ENCODE data around the gene SLC6A3. TPM values are rescaled to one million over a fixed set of nuclear protein-coding genes. Genes with fewer than 3 reads are reported as not detected.
A peak's percentile ranks its signal among the peaks of the same experiment; 100 is the strongest.

Gene SLC6A3
- total RNA-seq, 1 experiment from 2014 or later: 0.05 TPM

DNA sequence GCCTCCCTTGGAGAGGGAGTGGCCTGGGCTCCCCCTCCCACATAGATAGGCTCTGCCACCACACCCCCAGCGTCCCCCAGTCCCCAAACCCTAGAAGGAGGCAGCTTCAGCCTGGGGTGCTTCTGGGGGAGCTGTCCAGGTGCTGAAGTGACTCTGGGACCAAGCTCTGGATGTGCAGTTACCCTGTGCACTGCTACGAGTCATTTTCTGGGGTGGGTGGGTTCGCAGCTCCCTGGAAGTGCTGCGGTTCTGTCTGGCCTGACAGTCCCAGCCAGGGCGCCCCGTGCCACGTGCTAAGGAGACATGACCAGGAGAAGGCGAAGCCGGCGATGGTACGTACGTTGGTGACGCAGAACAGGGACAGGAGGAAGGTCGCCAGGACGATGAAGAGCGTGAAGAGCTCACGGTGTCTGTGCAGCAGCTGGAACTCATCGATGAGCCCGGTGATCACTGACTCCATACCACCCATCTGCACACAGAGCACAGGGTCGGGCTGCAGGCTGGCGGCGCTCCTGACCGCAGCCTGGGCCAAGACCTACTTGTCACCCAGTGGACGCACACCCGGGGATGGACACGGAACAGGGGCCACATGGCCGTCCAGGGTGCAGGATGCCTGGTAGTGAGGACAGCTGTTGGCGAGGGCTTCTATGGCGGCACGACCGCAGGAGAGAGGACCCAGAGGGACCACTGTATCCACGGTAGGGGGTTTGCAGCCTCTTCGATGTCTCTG is 35.7 kb downstream of the SLC6A3 start:
- H3K27me3 ChIP-seq (ENCODE audit: control insufficient read depth, insufficient read depth, low read length): 0 out of 2 replicates have a peak, but pooled peaks cover 1% of the 10 kb centered on the region
- ChIA-PET CTCF (no interaction called here), POLR2A (no interaction called here)
- ATAC-seq (no peak), DNase-seq (ENCODE audit: low read depth, low spot score) (no peak)
- no TSS peak for BruUV-seq (replicated peaks)
- H3K4me1 ChIP-seq (ENCODE audit: control insufficient read depth, insufficient read depth, low read length): no peaks in the 10 kb centered on the region
- H3K27ac ChIP-seq (ENCODE audit: low read length): no peak overlapping the region
- no peaks in the 10 kb centered on the region for H3K9me3 ChIP-seq (ENCODE audit: control insufficient read depth, insufficient read depth, low read depth, low read length)
- H3K4me3 ChIP-seq (ENCODE audit: low read depth in 2 of 2, low read length in 2 of 2): no peak overlapping the region
- intact Hi-C loops (cut with micrococcal nuclease; ENCODE audit: unreplicated experiment) (no loop called here), in situ Hi-C loops (cut with HindIII; ENCODE audit: low pct_unique_long_range_greater_than_20kb, low sequenced_read_pairs) (no loop called here)
- no peaks in the 10 kb centered on the region for H3K36me3 ChIP-seq (ENCODE audit: control insufficient read depth, insufficient read depth, low read length)
- no peak for TF ChIP-seq POLR2AphosphoS5 (IDR thresholded peaks at IDR 0.05; ENCODE audit: low read depth, low read length)
- TF ChIP-seq, protein P1, sequence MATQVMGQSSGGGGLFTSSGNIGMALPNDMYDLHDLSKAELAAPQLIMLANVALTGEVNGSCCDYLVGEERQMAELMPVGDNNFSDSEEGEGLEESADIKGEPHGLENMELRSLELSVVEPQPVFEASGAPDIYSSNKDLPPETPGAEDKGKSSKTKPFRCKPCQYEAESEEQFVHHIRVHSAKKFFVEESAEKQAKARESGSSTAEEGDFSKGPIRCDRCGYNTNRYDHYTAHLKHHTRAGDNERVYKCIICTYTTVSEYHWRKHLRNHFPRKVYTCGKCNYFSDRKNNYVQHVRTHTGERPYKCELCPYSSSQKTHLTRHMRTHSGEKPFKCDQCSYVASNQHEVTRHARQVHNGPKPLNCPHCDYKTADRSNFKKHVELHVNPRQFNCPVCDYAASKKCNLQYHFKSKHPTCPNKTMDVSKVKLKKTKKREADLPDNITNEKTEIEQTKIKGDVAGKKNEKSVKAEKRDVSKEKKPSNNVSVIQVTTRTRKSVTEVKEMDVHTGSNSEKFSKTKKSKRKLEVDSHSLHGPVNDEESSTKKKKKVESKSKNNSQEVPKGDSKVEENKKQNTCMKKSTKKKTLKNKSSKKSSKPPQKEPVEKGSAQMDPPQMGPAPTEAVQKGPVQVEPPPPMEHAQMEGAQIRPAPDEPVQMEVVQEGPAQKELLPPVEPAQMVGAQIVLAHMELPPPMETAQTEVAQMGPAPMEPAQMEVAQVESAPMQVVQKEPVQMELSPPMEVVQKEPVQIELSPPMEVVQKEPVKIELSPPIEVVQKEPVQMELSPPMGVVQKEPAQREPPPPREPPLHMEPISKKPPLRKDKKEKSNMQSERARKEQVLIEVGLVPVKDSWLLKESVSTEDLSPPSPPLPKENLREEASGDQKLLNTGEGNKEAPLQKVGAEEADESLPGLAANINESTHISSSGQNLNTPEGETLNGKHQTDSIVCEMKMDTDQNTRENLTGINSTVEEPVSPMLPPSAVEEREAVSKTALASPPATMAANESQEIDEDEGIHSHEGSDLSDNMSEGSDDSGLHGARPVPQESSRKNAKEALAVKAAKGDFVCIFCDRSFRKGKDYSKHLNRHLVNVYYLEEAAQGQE (IDR thresholded peaks at IDR 0.05; ENCODE audit: insufficient read depth in 1 of 2, low read depth in 2 of 2, low read length in 1 of 2): peak; percentile 94 to 95
- no peak for TF ChIP-seq TCF7L2 (IDR thresholded peaks at IDR 0.05; ENCODE audit: low read depth, low read length)
- no peak for TF ChIP-seq SIN3A (IDR thresholded peaks at IDR 0.05; ENCODE audit: borderline replicate concordance, insufficient read depth, low read depth, low read length)

DNA sequence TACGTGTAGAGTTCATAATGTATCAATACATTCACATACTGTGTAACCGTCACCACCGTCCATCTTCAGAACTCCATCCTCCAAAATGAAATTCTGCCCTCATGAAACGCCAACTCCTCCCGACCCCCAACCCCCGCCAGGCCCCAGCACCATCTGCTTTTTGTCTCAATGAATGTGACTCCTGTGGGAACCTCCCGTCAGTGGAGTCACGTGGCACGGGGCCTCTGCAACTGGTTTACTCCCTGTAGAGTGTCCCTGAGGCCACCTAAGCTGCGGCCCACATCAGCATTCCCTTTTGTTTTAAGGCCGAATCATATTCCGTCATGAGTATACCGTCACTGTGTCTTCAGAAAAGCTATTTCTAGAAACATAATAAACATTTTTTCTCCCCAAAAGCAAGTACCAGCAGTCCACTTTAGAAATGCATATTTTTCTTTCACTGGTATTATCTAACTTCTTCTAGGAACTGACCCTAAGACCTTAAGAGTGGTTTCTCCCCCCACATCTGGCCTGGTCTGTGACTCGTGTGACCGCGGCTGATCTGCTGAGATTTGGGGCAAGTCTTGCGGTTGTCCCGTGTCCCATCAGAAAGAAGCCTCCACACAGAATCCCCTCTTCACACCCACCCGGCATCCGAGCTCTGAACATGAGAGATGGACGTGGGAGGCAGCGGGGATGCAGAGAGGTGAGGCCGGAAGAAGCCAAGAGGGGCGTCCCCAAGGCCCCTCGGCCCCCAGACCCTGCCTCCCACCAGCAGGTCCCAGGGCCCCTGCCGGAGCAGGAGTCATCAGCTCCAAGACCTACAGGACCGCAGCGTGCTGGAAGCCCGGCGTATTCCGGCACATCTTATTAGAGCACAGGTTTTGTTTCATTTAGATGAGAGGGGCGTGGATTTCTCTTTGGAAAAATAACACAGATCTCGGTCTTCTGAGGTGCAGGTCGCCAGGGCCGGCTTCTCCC is 38.3 kb downstream of the SLC6A3 start:
- no peaks in the 10 kb centered on the region for H3K36me3 ChIP-seq (ENCODE audit: control insufficient read depth, insufficient read depth, low read length)
- no TSS peak for BruUV-seq (replicated peaks)
- ChIA-PET CTCF (no interaction called here), POLR2A (no interaction called here)
- no peaks in the 10 kb centered on the region for H3K4me1 ChIP-seq (ENCODE audit: control insufficient read depth, insufficient read depth, low read length)
- 0 out of 2 replicates have a peak, but pooled peaks cover 2% of the 10 kb centered on the region for H3K27me3 ChIP-seq (ENCODE audit: control insufficient read depth, insufficient read depth, low read length)
- H3K4me3 ChIP-seq (ENCODE audit: low read depth in 2 of 2, low read length in 2 of 2): no peak overlapping the region
- intact Hi-C loops (cut with micrococcal nuclease; ENCODE audit: unreplicated experiment) (no loop called here), in situ Hi-C loops (cut with HindIII; ENCODE audit: low pct_unique_long_range_greater_than_20kb, low sequenced_read_pairs) (no loop called here)
- ATAC-seq (no peak), DNase-seq (ENCODE audit: low read depth, low spot score) (no peak)
- TF ChIP-seq POLR2AphosphoS5 (IDR thresholded peaks at IDR 0.05; ENCODE audit: low read depth, low read length) (no peak), SIN3A (IDR thresholded peaks at IDR 0.05; ENCODE audit: borderline replicate concordance, insufficient read depth, low read depth, low read length) (no peak)
- no peaks in the 10 kb centered on the region for H3K9me3 ChIP-seq (ENCODE audit: control insufficient read depth, insufficient read depth, low read depth, low read length)
- H3K27ac ChIP-seq (ENCODE audit: low read length): no peak overlapping the region

All from Panc1 (cell line).